ENCODE data around the gene TSPAN6. TPM values are rescaled to one million over a fixed set of nuclear protein-coding genes. Genes with fewer than 3 reads are reported as not detected.

Gene TSPAN6
- total RNA-seq, 6 experiments from 2014 or later, result 14.5 to 20.7 (median 18.3) TPM

DNA sequence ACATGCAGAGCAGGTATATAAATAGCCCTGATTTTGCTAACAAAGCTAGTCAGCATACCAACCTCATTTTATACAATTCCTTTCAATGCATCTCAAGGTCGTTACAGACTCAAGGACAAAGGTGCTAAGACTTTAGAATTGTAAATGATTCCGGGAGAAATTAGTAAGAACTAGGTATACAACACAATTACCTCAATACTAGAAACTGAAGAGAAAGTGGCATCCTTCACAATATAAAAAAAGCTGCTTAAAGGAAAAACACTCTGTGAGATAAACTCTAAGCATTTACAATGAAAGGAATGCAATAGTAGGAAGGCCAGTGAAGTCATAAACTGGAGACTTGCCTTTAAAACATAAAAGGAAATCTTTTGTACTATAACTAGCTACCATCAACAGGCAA, 40.0 kb downstream of the TSPAN6 start:
- no peaks in the 10 kb centered on the region for H3K36me3 Mint-ChIP-seq (ENCODE audit: low read depth)
- H3K27me3 Mint-ChIP-seq (ENCODE audit: insufficient read depth), result no peaks in the 10 kb centered on the region; the same call in 1 of the 2 replicates
- no peak for DNase-seq
- H3K9me3 Mint-ChIP-seq, result no peaks in the 10 kb centered on the region
- no peak overlapping the region for H3K27ac Mint-ChIP-seq
- no peak overlapping the region for H3K4me3 Mint-ChIP-seq
- no peaks in the 10 kb centered on the region for H3K4me1 Mint-ChIP-seq (ENCODE audit: low read depth)
- TF ChIP-seq, protein P1, sequence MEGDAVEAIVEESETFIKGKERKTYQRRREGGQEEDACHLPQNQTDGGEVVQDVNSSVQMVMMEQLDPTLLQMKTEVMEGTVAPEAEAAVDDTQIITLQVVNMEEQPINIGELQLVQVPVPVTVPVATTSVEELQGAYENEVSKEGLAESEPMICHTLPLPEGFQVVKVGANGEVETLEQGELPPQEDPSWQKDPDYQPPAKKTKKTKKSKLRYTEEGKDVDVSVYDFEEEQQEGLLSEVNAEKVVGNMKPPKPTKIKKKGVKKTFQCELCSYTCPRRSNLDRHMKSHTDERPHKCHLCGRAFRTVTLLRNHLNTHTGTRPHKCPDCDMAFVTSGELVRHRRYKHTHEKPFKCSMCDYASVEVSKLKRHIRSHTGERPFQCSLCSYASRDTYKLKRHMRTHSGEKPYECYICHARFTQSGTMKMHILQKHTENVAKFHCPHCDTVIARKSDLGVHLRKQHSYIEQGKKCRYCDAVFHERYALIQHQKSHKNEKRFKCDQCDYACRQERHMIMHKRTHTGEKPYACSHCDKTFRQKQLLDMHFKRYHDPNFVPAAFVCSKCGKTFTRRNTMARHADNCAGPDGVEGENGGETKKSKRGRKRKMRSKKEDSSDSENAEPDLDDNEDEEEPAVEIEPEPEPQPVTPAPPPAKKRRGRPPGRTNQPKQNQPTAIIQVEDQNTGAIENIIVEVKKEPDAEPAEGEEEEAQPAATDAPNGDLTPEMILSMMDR (IDR thresholded peaks at IDR 0.05), result no peak

DNA sequence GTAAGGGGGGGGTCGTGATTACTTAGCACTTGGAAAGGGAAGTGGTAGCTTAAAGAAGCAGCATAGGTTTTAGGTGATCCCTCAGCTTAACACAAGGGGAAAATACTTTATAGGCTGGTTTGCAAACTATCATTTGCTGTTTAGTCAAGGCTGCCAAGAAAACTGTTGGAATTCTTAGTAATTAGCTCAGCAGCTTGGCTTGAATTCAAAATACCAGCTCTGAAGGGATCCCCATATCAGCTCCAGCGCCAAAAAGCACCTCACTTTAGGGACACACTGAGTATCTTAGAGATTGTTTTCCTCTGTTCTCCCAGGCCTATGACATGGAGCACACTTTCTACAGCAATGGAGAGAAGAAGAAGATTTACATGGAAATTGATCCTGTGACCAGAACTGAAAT, 43.0 kb downstream of the TSPAN6 start:
- Mint-ChIP-seq H3K27me3 (ENCODE audit: insufficient read depth) (peaks cover 2% of the 10 kb centered on the region; the same call in 1 of the 2 replicates), H3K27ac (no peak overlapping the region), H3K4me3 (no peak overlapping the region), H3K9me3 (no peaks in the 10 kb centered on the region), H3K36me3 (ENCODE audit: low read depth) (no peaks in the 10 kb centered on the region), H3K4me1 (ENCODE audit: low read depth) (no peaks in the 10 kb centered on the region)
- TF ChIP-seq, protein P1 (IDR thresholded peaks at IDR 0.05), result no peak
- no peak for DNase-seq

DNA sequence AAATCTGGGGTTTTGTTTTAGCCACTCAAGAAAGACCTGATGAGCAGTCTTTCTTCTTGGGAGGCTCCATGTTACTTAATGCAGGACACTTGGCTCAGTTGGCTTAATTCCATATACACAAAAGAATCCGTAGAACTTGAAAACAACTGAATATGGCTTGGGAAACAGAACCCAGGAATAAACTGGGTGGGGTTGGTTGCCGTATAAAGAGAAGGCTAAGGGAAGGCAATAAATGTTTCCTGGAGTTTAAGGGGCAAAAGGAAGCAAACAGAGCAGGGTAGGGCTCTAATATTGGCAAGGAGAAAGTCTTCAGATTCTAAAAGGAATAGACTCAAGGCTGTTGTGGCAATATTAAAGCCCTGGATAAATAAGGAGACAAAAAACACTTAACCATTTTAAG, 43.5 kb downstream of the TSPAN6 start:
- Mint-ChIP-seq H3K4me3 (no peak overlapping the region), H3K4me1 (ENCODE audit: low read depth) (no peaks in the 10 kb centered on the region), H3K27me3 (ENCODE audit: insufficient read depth) (peaks cover 3% of the 10 kb centered on the region; the same call in 1 of the 2 replicates), H3K36me3 (ENCODE audit: low read depth) (no peaks in the 10 kb centered on the region), H3K9me3 (no peaks in the 10 kb centered on the region), H3K27ac (no peak overlapping the region)
- no peak for DNase-seq
- TF ChIP-seq, protein P1 (IDR thresholded peaks at IDR 0.05), result no peak

DNA sequence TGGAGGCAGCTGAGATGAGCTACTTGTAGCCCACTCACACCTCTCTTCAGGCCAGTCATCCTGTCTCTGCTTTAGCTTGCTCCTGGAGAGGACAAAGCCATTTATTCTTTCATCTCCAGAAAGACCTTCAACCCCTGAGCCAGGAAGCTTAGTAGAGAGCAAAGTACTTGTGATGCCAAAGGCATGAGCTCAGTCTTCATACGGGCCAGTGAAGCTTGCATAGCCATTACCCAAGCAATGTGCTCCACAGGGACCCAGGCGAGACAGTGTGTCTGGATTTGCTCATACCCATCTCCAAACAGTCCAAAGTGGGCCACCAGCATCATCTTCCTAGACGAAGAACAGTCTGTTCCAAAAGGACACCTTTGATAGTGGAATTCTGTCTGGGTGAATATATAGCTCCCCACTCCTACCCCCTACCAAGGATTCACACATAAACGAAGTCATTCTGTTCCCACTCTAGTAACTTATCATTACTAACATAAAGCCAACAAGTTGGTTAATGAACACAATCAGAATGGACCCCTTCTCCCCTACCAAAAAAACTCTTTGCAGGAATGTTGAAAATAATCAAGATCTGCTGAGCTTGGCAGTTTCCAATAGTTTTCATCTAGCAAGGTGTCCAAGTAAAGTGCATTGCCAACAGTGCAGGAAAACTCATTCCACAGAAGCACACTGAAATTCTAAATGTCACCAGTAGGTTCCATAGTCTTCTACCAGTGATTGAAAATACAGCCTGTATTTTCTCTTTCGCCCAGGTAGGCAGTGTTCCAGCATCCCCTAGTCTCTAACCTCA, 45.2 kb downstream of the TSPAN6 start:
- no peaks in the 10 kb centered on the region for H3K36me3 Mint-ChIP-seq (ENCODE audit: low read depth)
- TF ChIP-seq, protein P1 (IDR thresholded peaks at IDR 0.05), result no peak
- DNase-seq, result no peak
- no peak overlapping the region for H3K4me3 Mint-ChIP-seq
- H3K27ac Mint-ChIP-seq, result no peak overlapping the region
- no peaks in the 10 kb centered on the region for H3K9me3 Mint-ChIP-seq
- peaks cover 5% of the 10 kb centered on the region; the same call in 1 of the 2 replicates for H3K27me3 Mint-ChIP-seq (ENCODE audit: insufficient read depth)
- no peaks in the 10 kb centered on the region for H3K4me1 Mint-ChIP-seq (ENCODE audit: low read depth)

DNA sequence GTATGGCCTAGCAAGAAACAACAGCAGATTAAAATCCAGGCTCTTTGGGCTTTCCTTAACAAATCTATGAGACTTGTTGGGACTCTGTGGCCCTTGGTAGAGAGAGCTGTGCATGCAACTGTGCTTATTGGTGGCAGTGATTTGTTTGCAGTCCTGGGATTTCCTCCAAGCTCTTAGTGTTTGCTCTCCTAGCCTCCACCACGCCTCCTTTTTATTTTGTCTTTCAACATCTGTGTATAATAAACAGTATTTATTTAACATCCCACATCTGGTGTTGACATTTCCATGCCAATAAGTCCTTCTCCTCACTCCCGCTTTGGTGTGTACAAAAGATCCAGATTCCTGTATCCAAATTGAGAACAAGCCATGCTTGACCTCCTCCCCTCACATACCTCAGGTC, 48.7 kb downstream of the TSPAN6 start:
- peaks cover 5% of the 10 kb centered on the region; the same call in 1 of the 2 replicates for H3K27me3 Mint-ChIP-seq (ENCODE audit: insufficient read depth)

More for the DNA sequence above, 48.7 kb downstream of the TSPAN6 start:
- DNase-seq, result no peak
- Mint-ChIP-seq H3K27ac (no peak overlapping the region), H3K4me3 (no peak overlapping the region), H3K9me3 (no peaks in the 10 kb centered on the region), H3K4me1 (ENCODE audit: low read depth) (no peaks in the 10 kb centered on the region), H3K36me3 (ENCODE audit: low read depth) (no peaks in the 10 kb centered on the region)
- TF ChIP-seq, protein P1 (IDR thresholded peaks at IDR 0.05), result no peak

All from HFFc6 (cell line).